Measurements from ENCODE around the gene HEMGN.

DNA sequence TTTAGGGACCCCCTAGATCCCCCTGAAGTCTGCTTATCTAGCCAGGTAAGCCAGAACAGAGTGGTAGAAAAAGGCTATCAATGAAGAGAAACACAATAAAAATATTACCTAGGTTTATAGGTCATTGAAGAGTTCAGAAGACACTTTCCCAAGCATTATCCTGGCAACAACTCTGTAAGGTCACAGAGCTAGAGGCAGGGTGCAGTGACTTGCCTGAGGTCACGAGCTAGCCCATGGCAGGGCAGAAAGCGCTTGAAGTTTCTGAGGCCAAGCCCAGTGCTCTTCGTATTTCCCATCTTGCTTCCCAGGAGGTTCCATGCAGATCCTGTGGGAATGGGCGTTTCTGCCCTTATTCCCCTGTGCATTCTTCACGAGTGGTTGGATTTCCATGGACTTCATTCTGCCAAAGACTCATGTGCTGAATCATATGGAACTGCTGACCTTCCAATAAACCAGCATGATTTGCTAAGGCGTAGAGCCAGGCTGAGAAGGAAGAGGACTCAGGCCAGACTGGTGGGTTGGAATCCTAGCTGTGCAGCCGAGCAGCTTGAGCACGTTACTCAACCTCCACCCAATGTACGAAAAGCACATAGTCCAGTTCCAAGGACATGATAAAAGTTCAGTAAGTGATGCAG is 37.8 kb downstream of the HEMGN start:
- TF ChIP-seq CTBP1 (IDR thresholded peaks at IDR 0.05; ENCODE audit: borderline replicate concordance) (no peak), ZNF384 (IDR thresholded peaks at IDR 0.05) (no peak), BHLHE40 (IDR thresholded peaks at IDR 0.05; ENCODE audit: borderline replicate concordance) (no peak)

All from HEK293T (cell line).